Mesenchymal stem cell (in vitro differentiated cells and primary cell): Measurements from ENCODE around the gene CD300LB.

Experiments used
- DNase-seq: peaks from one replicate; pipeline ENCODE4 v3.0.0-alpha.2; 2013
- H2AFZ ChIP-seq: one replicate; pipeline ENCODE4 v1.6.1; 2013; ENCODE audit warnings: low read depth, mild to moderate bottlenecking, control low read depth, inconsistent platforms, low read length, moderate library complexity
- H2AK5ac ChIP-seq: 2 replicates; pipeline ENCODE4 v1.6.1; 2013; ENCODE audit warnings: low read length, moderate library complexity, mild to moderate bottlenecking, inconsistent platforms; ENCODE audit not compliant: severe bottlenecking
- H2BK120ac ChIP-seq: one replicate; pipeline ENCODE4 v1.6.1; 2013; ENCODE audit warnings: low read depth, mild to moderate bottlenecking, inconsistent platforms, low read length, moderate library complexity
- H2BK12ac ChIP-seq, 2 experiments: one replicate each; pipeline ENCODE4 v1.6.1; 2013; ENCODE audit warnings: inconsistent platforms in 2 of 2, low read length in 2 of 2, mild to moderate bottlenecking in 2 of 2, moderate library complexity in 2 of 2, control low read depth in 1 of 2
- H2BK15ac ChIP-seq: one replicate; pipeline ENCODE4 v1.6.1; 2013; ENCODE audit warnings: mild to moderate bottlenecking, low read depth, inconsistent platforms; ENCODE audit not compliant: poor library complexity, severe bottlenecking
- H2BK5ac ChIP-seq: 2 replicates; pipeline ENCODE4 v1.6.1; 2013; ENCODE audit warnings: low read depth, mild to moderate bottlenecking, low read length, control low read depth, inconsistent platforms; ENCODE audit not compliant: poor library complexity, severe bottlenecking
- H3K14ac ChIP-seq, 2 experiments: one replicate each; pipeline ENCODE4 v1.6.1; 2013; ENCODE audit warnings: inconsistent platforms in 2 of 2, low read length in 2 of 2, control low read depth in 1 of 2, mild to moderate bottlenecking in 1 of 2, moderate library complexity in 1 of 2
- H3K18ac ChIP-seq, 2 experiments: one replicate each; pipeline ENCODE4 v1.6.1; 2013; ENCODE audit warnings: inconsistent platforms in 2 of 2, low read length in 2 of 2, control low read depth in 1 of 2, low read depth in 1 of 2, mild to moderate bottlenecking in 1 of 2
- H3K23ac ChIP-seq, 2 experiments: one replicate each; pipeline ENCODE4 v1.6.1; 2013; ENCODE audit warnings: inconsistent platforms in 2 of 2, low read length in 2 of 2, mild to moderate bottlenecking in 2 of 2, moderate library complexity in 2 of 2, control low read depth in 1 of 2
- H3K27ac ChIP-seq: 2 replicates; pipeline ENCODE4 v1.5.1; 2013; ENCODE audit warnings: mild to moderate bottlenecking, moderate library complexity, low read length, control low read depth, inconsistent platforms; ENCODE audit not compliant: poor library complexity, severe bottlenecking
- H3K27me3 ChIP-seq, 2 experiments: 2 replicates each; pipeline versions ENCODE4 v1.6.1 to v1.7.0; 2013; ENCODE audit warnings: low read length in 2 of 2, mild to moderate bottlenecking in 2 of 2, moderate library complexity in 2 of 2, control low read depth in 1 of 2, inconsistent platforms in 1 of 2; ENCODE audit not compliant: control insufficient read depth in 1 of 2, insufficient read depth in 1 of 2
- H3K36me3 ChIP-seq, 2 experiments: 2 replicates each; pipeline versions ENCODE4 v1.6.1 to v1.7.0; 2013; ENCODE audit warnings: low read length in 2 of 2, control low read depth in 1 of 2, inconsistent platforms in 1 of 2, low read depth in 1 of 2, mild to moderate bottlenecking in 1 of 2; ENCODE audit not compliant: insufficient read depth in 2 of 2, control insufficient read depth in 1 of 2
- H3K4ac ChIP-seq, 2 experiments: one replicate each; pipeline ENCODE4 v1.6.1; 2013; ENCODE audit warnings: inconsistent platforms in 2 of 2, low read length in 2 of 2, mild to moderate bottlenecking in 2 of 2, moderate library complexity in 2 of 2, control low read depth in 1 of 2, low read depth in 1 of 2
- H3K4me1 ChIP-seq: 2 replicates; pipeline ENCODE4 v1.6.1; 2013; ENCODE audit warnings: low read depth, low read length, control low read depth; ENCODE audit not compliant: control insufficient read depth, insufficient read depth
- H3K4me2 ChIP-seq: 2 replicates; pipeline ENCODE4 v1.6.1; 2013; ENCODE audit warnings: low read length, mild to moderate bottlenecking, inconsistent platforms; ENCODE audit not compliant: poor library complexity, severe bottlenecking
- H3K4me3 ChIP-seq, 2 experiments: 2 replicates each; pipeline versions ENCODE4 v1.5.1 to v1.7.0; 2013; ENCODE audit warnings: low read length in 2 of 2, mild to moderate bottlenecking in 2 of 2, control low read depth in 1 of 2, low read depth in 1 of 2; ENCODE audit not compliant: insufficient read depth in 1 of 2
- H3K79me1 ChIP-seq: replicated peaks from 2 replicates; pipeline ENCODE4 v1.6.1; 2013; ENCODE audit warnings: mild to moderate bottlenecking, control low read depth, low read length, inconsistent platforms; ENCODE audit not compliant: poor library complexity, severe bottlenecking
- H3K9ac ChIP-seq: 2 replicates; pipeline ENCODE4 v1.7.0; 2013; ENCODE audit warnings: mild to moderate bottlenecking, low read length, moderate library complexity
- H3K9me3 ChIP-seq: 2 replicates; pipeline ENCODE4 v1.7.0; 2013; ENCODE audit warnings: mild to moderate bottlenecking, low read length; ENCODE audit not compliant: control insufficient read depth
- H4K8ac ChIP-seq: one replicate; pipeline ENCODE4 v1.6.1; 2013; ENCODE audit warnings: inconsistent platforms, mild to moderate bottlenecking, low read length, moderate library complexity
- H4K91ac ChIP-seq: one replicate; pipeline ENCODE4 v1.6.1; 2013; ENCODE audit warnings: mild to moderate bottlenecking, low read length, inconsistent platforms
- WGBS: methylation state at CpG from one replicate; pipeline ENCODE4 v1.1.7; 2013; ENCODE audit warnings: mixed read lengths; 5-methylcytosine and 5-hydroxymethylcytosine counted together

The CD300LB gene

DNA sequence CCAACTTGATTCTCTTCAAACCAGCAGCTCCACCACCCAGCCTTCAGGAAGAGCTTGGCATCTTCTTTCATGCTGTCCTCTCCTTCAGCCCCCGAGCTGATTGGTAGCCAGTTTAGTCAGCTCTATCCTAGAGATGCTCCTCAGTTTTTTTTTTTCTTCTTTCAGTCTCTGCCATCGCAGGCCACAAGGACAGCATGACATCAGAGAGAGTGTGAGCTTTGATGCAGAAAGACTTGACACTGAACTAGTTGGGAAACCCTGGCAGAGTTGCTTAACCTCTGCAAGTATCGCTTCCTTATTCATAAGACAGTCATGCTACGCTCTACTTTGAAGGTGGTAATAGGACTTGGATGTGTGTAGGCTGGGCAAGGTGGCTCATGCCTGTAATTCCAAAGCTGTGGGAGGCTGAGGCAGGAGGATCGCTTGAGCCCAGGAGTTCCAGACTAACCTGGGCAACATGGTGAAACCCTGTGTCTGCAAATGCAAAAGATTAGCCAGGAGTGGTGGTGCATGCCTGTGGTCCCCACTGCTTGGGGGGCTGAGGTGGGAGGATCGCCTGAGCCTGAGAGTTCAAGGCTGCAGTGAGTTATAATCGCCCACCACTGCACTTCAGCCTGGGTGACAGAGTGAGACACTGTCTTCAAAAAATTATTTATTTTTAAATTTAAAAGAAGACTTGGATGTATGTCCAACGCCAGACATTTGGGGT is 2.6 kb downstream of the CD300LB start:
- Histone ChIP-seq H2AFZ (no peak overlapping the region), H2BK120ac (no peak overlapping the region), H3K18ac (no peak overlapping the region), H2AK5ac (no peak overlapping the region), H2BK12ac (no peak overlapping the region), H3K9ac (no peak overlapping the region), H3K23ac (no peak overlapping the region), H3K9me3 (peaks cover 5% of the 10 kb centered on the region), H2BK15ac (no peak overlapping the region), H3K79me1 (no peaks in the 10 kb centered on the region), H3K27me3 (peaks cover 0 to 41% of the 10 kb centered on the region in 2 experiments), H3K14ac (no peak overlapping the region), H3K4ac (no peak overlapping the region), H3K4me1 (no peaks in the 10 kb centered on the region), H4K91ac (no peak overlapping the region), H2BK5ac (no peak overlapping the region), H4K8ac (no peak overlapping the region), H3K27ac (no peak overlapping the region), H3K4me2 (no peak overlapping the region), H3K4me3 (no peak overlapping the region), H3K36me3 (no peaks in the 10 kb centered on the region)
- DNase-seq, result no peak
- 84% methylated on average over 6 of the region's 8 CpGs for WGBS

DNA sequence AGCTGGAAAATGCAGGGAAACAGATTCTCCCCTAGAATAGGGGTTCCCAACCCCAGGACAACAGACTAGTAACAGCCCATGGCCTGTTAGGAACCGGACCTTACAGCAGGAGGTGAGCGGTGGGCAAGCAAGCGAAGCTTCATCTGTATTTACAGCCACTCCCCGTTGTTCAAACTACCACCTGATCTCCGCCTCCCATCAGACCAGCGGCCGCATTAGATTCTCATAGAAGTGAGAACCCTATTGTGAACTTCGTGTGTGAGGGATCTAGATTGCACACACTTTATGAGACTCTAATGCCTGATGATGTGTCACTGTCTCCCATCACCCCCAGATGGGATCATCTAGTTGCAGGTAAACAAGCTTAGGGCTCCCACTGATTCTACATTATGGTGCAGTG is 3.5 kb downstream of the CD300LB start:
- Histone ChIP-seq H3K18ac (no peak overlapping the region), H3K4me2 (no peak overlapping the region), H3K4ac (no peak overlapping the region), H3K27me3 (peaks cover 0 to 36% of the 10 kb centered on the region in 2 experiments), H3K23ac (no peak overlapping the region), H2BK12ac (no peak overlapping the region), H3K9ac (no peak overlapping the region), H3K36me3 (no peaks in the 10 kb centered on the region), H2AFZ (no peak overlapping the region), H3K79me1 (no peaks in the 10 kb centered on the region), H2BK5ac (no peak overlapping the region), H4K91ac (no peak overlapping the region), H2BK120ac (no peak overlapping the region), H2BK15ac (no peak overlapping the region), H3K27ac (no peak overlapping the region), H3K4me1 (no peaks in the 10 kb centered on the region), H3K14ac (no peak overlapping the region), H3K9me3 (peaks cover 14% of the 10 kb centered on the region), H4K8ac (no peak overlapping the region), H2AK5ac (no peak overlapping the region), H3K4me3 (no peak overlapping the region)
- DNase-seq, result no peak
- WGBS, result 79% methylated on average over 7 of the region's 8 CpGs

DNA sequence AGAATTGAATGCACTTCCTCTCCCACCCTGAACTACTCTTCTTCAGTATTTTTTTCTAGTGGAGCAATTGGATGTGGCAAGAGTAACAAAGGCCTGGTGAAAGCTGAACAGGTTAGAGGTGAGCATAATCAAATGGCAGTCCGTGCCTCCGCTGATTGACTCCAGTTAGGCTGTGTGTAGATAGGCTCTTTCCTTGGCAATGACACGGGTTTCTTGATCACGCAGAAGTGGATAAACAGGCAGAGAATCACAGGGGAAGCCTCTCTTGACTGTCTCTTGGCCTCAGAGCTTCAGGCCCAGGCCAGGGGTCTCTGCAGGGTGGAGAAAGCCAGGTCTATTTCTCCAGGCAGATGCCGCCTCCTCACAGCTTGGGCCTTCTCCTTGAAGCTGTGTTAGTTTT is 4.2 kb downstream of the CD300LB start:
- peaks cover 0 to 35% of the 10 kb centered on the region in 2 experiments for H3K27me3 ChIP-seq
- no peak overlapping the region for H4K8ac ChIP-seq

GRCh38 chr17:74526681-74527080 is 4.6 kb downstream of the CD300LB start:
- no peak for DNase-seq
- no peak overlapping the region for H3K9ac ChIP-seq
- H2BK5ac ChIP-seq, result no peak overlapping the region
- peaks cover 0 to 32% of the 10 kb centered on the region in 2 experiments for H3K27me3 ChIP-seq
- peaks cover 19% of the 10 kb centered on the region for H3K9me3 ChIP-seq
- no peak overlapping the region for H3K27ac ChIP-seq
- H3K4me1 ChIP-seq, result no peaks in the 10 kb centered on the region
- H2AFZ ChIP-seq, result no peak overlapping the region
- WGBS, result 68% methylated on average over 2 of the region's 3 CpGs
- H2AK5ac ChIP-seq, result no peak overlapping the region
- H3K23ac ChIP-seq, result no peak overlapping the region
- H4K91ac ChIP-seq, result no peak overlapping the region
- no peak overlapping the region for H4K8ac ChIP-seq
- H3K79me1 ChIP-seq, result no peaks in the 10 kb centered on the region
- H3K4me3 ChIP-seq, result no peak overlapping the region
- H2BK120ac ChIP-seq, result no peak overlapping the region
- H3K14ac ChIP-seq, result no peak overlapping the region
- H2BK12ac ChIP-seq, result no peak overlapping the region
- H3K4ac ChIP-seq, result no peak overlapping the region
- H3K4me2 ChIP-seq, result no peak overlapping the region
- H3K18ac ChIP-seq, result no peak overlapping the region
- no peaks in the 10 kb centered on the region for H3K36me3 ChIP-seq
- no peak overlapping the region for H2BK15ac ChIP-seq

More for the DNA sequence above, 4.2 kb downstream of the CD300LB start:
- Histone ChIP-seq H2BK120ac (no peak overlapping the region), H2BK12ac (no peak overlapping the region), H3K4me1 (no peaks in the 10 kb centered on the region), H2AK5ac (no peak overlapping the region), H3K4me2 (no peak overlapping the region), H4K91ac (no peak overlapping the region), H3K4ac (no peak overlapping the region), H2BK5ac (no peak overlapping the region), H3K18ac (no peak overlapping the region), H3K27ac (no peak overlapping the region), H3K9ac (no peak overlapping the region), H3K23ac (no peak overlapping the region), H2BK15ac (no peak overlapping the region), H3K9me3 (peaks cover 19% of the 10 kb centered on the region), H3K14ac (no peak overlapping the region), H3K79me1 (no peaks in the 10 kb centered on the region), H3K36me3 (no peaks in the 10 kb centered on the region), H3K4me3 (no peak overlapping the region), H2AFZ (no peak overlapping the region)
- DNase-seq, result no peak
- 77% methylated on average over 5 of the region's 5 CpGs for WGBS
